HCT116 (cell line): Measurements from ENCODE around the gene PRSS53.

Experiments
- CEBPB ChIP-seq: IDR thresholded peaks from 2 replicates; pipeline ENCODE4 v1.6.1; 2012; ENCODE audit warnings: low read depth
- EZH2 ChIP-seq: fragments of 200-600 bp; sonication (generic); IDR thresholded peaks from 2 replicates; pipeline ENCODE4 v1.6.1; 2017; ENCODE audit warnings: antibody characterized with exemption, mixed run types
- MAX ChIP-seq: IDR thresholded peaks from 2 replicates; pipeline ENCODE4 v1.6.1; 2012
- POLR2A ChIP-seq: IDR thresholded peaks from 2 replicates; pipeline ENCODE4 v1.7.0; 2011; ENCODE audit warnings: borderline replicate concordance; ENCODE audit not compliant: insufficient read depth, insufficient read length; ENCODE audit errors: extremely low read depth
- POLR2AphosphoS5 ChIP-seq: IDR thresholded peaks from 2 replicates; pipeline ENCODE4 v1.6.1; 2011; ENCODE audit warnings: mild to moderate bottlenecking, low read depth, low read length, moderate library complexity
- REST ChIP-seq: IDR thresholded peaks from 2 replicates; pipeline ENCODE4 v1.6.1; 2012; ENCODE audit warnings: low read depth
- SIN3A ChIP-seq: IDR thresholded peaks from 2 replicates; pipeline ENCODE4 v1.6.1; 2012; ENCODE audit warnings: low read depth
- SP1 ChIP-seq: IDR thresholded peaks from 2 replicates; pipeline ENCODE4 v1.6.1; 2012; ENCODE audit warnings: low read depth
- TCF7L2 ChIP-seq: IDR thresholded peaks from 2 replicates; pipeline ENCODE4 v1.7.0; 2011; ENCODE audit warnings: borderline replicate concordance, inconsistent platforms; ENCODE audit not compliant: insufficient read depth, insufficient read length; ENCODE audit errors: extremely low read depth
- ZFX ChIP-seq: fragments of 450-650 bp; IDR thresholded peaks from 2 replicates; pipeline ENCODE4 v1.6.1; 2017
- TF ChIP-seq, protein P1 (sequence below), 3 experiments: fragments of 200-600 bp in 1 of 3; sonication (generic) in 1 of 3; IDR thresholded peaks in 2 of 3; conservative IDR thresholded peaks in 1 of 3; 2 replicates each; pipeline ENCODE4 v1.5.1; 2012 to 2017; ENCODE audit warnings: low read depth in 2 of 3, low read length in 2 of 3, antibody characterized with exemption in 1 of 3, borderline replicate concordance in 1 of 3, control low read depth in 1 of 3, mild to moderate bottlenecking in 1 of 3, mixed read lengths in 1 of 3, mixed run types in 1 of 3, moderate library complexity in 1 of 3; ENCODE audit not compliant: insufficient read depth in 1 of 3
- TF ChIP-seq, protein P2 (sequence below): IDR thresholded peaks from 2 replicates; pipeline ENCODE4 v1.6.1; 2012
- TF ChIP-seq, protein P3 (sequence below): IDR thresholded peaks from 2 replicates; pipeline ENCODE4 v1.6.1; 2011; ENCODE audit warnings: mild to moderate bottlenecking, low read length, moderate library complexity; ENCODE audit not compliant: insufficient replicate concordance; ENCODE audit errors: extremely low read depth

DNA sequence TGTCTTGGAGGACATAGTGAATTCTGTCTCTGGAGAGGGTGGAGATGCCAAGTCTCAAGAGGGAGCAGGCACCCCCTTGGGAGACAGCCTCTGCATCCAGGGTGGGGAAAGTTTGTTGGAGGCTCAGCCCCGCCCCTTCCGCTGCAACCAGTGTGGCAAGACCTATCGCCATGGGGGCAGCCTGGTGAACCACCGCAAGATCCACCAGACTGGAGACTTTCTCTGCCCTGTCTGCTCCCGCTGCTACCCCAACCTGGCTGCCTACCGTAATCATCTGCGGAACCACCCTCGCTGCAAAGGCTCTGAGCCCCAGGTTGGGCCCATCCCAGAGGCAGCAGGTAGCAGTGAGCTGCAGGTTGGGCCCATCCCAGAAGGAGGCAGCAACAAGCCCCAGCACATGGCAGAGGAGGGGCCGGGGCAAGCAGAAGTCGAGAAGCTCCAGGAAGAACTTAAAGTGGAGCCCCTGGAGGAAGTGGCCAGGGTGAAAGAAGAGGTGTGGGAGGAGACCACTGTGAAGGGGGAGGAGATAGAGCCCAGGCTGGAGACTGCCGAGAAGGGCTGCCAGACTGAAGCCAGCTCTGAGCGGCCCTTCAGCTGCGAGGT, 9.3 kb downstream of the PRSS53 start:
- TF ChIP-seq, protein P1, sequence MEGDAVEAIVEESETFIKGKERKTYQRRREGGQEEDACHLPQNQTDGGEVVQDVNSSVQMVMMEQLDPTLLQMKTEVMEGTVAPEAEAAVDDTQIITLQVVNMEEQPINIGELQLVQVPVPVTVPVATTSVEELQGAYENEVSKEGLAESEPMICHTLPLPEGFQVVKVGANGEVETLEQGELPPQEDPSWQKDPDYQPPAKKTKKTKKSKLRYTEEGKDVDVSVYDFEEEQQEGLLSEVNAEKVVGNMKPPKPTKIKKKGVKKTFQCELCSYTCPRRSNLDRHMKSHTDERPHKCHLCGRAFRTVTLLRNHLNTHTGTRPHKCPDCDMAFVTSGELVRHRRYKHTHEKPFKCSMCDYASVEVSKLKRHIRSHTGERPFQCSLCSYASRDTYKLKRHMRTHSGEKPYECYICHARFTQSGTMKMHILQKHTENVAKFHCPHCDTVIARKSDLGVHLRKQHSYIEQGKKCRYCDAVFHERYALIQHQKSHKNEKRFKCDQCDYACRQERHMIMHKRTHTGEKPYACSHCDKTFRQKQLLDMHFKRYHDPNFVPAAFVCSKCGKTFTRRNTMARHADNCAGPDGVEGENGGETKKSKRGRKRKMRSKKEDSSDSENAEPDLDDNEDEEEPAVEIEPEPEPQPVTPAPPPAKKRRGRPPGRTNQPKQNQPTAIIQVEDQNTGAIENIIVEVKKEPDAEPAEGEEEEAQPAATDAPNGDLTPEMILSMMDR (IDR thresholded peaks at IDR 0.05 in 2 of 3, conservative IDR thresholded peaks at IDR 0.05 in 1 of 3; ENCODE audit: borderline replicate concordance in 1 of 3, insufficient read depth in 1 of 3, low read depth in 2 of 3, low read length in 2 of 3): no peak
- no peak for TF ChIP-seq SIN3A
- no peak for TF ChIP-seq EZH2
- TF ChIP-seq, protein P2, sequence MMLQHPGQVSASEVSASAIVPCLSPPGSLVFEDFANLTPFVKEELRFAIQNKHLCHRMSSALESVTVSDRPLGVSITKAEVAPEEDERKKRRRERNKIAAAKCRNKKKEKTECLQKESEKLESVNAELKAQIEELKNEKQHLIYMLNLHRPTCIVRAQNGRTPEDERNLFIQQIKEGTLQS: no peak
- no peak for TF ChIP-seq POLR2A
- no peak for TF ChIP-seq MAX
- no peak for TF ChIP-seq POLR2AphosphoS5
- TF ChIP-seq REST: no peak
- no peak for TF ChIP-seq SP1
- TF ChIP-seq, protein P3, sequence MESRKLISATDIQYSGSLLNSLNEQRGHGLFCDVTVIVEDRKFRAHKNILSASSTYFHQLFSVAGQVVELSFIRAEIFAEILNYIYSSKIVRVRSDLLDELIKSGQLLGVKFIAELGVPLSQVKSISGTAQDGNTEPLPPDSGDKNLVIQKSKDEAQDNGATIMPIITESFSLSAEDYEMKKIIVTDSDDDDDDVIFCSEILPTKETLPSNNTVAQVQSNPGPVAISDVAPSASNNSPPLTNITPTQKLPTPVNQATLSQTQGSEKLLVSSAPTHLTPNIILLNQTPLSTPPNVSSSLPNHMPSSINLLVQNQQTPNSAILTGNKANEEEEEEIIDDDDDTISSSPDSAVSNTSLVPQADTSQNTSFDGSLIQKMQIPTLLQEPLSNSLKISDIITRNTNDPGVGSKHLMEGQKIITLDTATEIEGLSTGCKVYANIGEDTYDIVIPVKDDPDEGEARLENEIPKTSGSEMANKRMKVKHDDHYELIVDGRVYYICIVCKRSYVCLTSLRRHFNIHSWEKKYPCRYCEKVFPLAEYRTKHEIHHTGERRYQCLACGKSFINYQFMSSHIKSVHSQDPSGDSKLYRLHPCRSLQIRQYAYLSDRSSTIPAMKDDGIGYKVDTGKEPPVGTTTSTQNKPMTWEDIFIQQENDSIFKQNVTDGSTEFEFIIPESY: no peak
- no peak for TF ChIP-seq CEBPB
- no peak for TF ChIP-seq TCF7L2
- TF ChIP-seq ZFX: no peak
